ENCODE measurements around the gene CYP46A1.

CYP46A1 gene

DNA sequence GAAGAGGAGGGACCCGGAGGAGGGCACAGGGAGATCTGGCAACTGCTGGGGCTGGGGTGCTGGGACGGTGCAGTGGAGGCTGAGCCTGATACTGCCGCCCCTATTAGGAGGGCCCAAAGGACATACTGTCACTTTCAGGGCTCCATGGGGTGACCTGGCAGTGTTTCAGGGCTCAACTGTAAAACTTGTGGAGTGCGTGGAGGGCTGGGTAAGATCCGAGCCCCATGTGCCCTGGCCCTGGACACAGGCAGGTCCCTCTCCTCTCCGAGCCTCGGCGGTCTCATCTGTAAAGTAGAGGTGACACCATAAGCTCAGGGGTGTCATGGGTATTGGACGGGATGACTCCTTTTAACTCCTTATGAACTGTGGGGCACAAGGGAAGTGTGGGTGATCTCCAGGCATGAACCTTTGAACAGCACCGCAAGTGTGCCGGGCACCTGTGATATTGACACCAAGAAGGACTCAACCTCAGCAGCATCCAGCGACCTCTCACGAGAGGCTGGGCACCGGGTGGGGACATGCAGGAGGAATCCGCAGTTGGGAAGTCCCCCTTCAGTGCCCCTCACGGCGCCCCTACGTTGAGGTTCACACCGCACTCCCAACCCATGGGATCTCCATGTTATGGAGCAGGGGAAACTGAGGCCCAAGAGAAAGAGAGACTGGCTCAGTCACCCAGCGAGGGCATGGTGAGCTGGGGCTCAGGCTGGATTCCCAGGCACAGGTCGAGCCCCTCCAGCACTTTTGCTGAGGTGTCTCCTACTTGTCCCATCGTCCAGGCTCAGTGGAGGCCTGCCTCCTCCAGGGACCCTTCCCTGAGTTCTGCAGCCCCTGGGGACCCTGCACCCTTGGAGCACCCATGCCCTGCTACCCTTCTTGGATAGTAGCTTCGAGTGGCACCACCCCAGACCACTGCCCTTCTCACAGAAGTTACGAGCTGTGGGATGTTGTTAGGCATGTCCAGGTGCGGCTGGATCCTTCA, 58.7 kb downstream of the CYP46A1 start:
- no peak for DNase-seq (ENCODE audit: low read depth, low spot score)

DNA sequence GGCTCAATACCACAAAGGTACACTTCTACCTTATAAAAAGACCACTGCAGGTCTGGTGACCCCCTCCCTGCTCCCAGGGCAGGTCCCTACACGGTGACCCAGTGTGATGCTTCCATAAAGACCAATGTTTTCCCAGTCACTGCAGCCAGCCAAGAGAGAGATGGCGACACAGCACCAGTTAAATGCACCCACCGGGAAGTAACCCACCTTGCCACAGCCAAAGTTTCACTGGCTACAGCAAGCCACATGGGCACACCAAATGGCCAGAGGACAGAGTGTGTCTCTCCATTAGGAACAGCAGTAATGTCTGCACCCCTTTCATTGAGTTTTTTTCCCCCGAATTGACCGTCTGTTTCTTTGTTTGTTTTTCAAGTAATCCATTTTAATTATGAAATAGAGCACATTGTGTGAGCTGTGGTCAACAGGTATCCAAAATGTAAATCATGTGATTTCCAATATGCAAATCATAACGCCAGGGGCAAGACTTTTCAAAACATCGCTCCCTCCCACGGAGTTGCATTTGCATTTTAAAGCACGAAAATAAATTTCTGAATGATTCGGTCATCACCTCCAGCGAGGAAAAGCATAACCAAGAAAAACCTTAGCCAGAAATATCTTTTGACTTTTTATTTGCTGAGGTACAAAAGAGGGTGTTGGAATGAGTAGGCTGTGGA, 60.2 kb downstream of the CYP46A1 start:
- DNase-seq (ENCODE audit: low read depth, low spot score): no peak

DNA sequence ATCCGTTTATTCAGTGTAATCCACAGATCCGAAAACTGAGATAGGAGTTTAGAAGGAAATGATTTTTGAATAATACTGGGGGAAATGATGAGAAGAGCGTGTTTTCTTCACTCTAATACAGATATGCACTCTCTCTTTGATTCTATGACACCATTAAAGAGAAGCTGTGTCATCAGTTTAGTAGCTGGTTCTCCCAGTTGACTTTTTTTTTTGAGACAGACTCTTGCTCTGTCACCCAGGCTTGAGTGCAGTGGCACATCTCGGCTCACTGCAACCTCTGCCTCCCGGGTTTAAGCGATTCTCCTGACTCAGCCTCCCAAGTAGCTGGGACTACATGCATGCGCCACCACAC, 60.8 kb downstream of the CYP46A1 start:
- no peak for DNase-seq (ENCODE audit: low read depth, low spot score)

DNA sequence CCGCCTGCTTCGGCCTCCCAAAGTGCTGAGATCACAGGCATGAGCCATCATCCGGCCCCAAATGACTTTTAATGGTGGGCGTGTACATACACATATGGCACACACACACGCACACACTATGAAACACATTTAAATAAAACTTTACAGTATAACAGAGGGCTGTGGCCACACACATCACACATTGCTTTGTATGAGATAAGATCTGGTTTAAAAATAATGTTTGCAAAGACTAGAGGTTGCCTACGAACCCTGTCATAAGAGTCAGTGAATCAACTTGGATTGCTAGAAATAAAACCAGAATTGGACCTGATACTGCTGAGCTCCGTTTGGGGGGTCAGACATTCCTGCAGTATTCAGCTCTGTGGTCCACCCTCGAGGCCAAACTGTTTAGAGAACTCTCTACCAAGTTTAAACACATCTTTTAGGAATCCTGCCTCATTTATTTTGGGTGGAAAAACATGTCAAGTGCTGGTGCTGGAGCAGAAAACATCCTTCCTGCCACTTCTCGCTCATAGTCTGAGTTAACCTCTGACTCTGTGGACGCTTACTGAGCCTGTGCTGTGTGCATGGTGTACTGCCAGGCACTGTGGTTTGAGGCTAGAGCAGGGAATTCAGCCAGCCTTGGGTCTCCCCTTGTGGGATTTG, 61.3 kb downstream of the CYP46A1 start:
- DNase-seq (ENCODE audit: low read depth, low spot score): no peak

DNA sequence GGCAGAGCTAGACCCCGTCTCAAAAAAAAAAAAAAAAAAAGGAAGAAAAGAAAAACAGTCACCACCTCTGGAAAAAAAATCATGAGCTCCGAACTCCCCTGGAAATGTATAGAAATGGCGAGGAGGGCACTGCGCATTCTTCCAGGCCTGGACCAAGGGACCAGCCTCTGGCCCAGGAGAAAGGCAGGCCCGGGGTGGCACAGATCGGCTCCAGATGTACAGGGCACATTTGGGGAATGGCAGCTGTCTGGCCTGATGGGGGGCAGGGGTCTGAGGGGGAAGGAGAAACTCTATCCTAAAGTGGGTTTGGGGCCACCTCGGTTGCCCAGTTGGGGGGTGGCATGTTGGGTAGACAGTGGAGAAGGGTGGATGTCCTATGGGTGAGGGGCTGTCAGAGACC, 63.1 kb downstream of the CYP46A1 start:
- DNase-seq (ENCODE audit: low read depth, low spot score): no peak

DNA sequence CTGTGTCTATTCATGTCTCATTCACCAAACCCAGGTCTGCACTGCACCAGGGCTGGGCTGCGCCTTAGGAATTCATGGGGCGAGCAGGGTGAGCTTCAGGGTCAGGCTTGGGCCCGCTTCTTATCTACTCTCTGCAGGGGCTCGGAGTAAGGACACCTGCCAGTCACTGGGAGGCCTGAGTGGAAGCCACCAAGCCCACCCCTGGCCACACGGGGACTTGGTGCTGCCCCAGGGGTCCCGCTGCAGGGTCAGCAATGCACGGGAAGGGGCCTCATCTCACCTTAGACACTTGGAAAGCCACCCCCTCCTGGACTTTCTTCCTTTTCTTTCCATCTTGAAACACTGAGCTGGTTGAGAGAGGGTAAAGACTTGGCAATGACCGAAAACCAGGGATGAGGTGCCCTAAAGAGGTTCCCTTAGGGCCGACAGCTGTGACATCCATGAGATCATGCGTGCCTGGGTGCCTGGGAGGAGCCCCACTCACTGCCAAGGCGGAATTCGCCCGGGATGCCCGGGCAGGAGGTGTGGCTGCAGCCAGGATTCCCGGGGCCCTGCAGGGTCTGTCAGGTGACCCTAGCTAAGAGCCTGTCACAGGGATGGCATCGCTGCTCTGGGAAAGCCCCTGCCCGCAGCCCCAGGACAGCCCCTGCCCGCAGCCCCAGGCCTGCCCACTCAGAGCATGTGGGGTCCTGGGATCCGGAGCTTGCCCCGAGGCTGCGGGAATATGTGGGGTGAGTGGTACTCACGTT, 63.7 kb downstream of the CYP46A1 start:
- DNase-seq (ENCODE audit: low read depth, low spot score): no peak

DNA sequence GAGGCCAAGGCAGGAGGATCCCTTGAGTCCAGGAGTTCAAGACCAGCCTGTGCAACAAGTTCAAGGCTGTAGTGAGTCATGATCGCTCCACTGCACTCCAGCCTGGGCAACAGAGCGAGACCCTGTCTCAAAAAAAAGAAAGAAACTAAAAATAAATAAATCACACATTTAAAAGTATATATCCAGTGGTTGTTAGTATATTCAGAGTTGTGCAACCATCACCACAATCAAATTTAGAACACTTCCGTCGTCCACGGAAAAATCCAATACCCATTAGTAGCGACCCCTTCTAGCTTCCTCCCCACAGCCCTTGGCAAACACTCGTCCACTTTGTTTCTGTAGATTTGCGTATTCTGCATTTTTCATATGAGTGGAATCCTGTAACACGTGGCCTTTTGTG, 64.4 kb downstream of the CYP46A1 start:
- no peak for DNase-seq (ENCODE audit: low read depth, low spot score)

DNA sequence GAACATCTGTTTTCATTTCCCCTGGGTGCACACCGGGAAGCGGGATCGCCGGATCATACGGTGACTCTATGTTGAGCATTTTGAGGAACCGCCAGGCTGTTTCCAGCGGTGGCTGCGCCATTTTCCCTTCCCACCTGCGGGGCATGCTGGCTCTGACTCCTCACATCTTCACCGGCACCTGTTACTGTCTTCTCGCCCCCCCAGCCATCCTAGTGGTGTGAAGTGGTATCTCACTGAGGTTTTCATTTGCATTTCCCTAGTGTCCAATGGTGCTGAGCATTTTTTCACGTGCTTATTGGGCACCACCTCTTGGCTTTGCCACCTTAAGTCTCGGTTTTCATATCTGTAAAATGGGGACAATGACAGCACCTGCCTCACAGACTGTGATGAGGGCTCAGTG, 65.0 kb downstream of the CYP46A1 start:
- DNase-seq (ENCODE audit: low read depth, low spot score): no peak

DNA sequence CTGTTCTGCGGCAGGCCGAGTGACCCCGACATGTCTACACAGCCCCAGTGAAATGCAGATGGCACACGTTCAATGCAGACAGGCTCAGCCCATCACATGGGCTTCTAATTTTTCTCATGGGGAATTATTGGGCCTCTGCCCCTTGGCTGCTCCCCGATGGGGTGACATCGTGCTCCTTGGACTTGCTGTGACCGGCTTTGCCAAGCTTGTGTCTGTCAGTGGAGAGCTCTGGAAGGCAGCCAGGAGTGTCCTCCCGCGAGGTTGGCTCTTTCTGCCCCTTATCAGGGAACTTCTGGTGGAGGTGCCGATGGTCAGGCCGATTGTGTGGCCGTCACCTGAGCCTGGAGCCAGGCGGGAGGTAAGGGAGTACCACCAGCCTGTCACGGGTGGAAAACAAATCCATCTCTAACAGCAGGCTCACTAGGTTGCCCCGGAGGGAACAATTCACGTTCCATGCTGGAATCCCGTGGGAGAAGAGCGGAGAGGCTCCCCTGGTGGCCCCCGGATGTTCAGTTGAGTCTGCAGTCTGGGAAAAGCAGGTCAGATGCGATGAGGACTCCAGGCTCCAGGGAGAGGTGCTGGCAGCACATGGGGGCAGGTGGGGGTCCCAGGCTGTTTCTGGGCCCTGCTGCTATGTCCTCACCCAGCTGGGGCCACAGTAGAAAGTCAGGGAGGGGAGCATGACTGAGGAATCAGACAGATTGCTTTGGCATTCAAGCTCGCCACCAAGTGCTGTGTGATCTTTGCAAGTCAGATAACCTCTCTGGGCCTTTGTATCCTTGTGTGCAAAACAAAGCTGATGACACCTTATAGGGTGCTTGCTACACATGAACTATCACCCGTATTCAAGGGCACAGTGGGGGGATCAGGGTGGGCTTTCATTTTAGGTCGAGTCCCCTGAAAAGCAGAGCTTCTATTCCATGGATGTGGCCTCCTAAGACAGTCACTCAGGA, 65.9 kb downstream of the CYP46A1 start:
- DNase-seq (ENCODE audit: low read depth, low spot score): no peak

DNA sequence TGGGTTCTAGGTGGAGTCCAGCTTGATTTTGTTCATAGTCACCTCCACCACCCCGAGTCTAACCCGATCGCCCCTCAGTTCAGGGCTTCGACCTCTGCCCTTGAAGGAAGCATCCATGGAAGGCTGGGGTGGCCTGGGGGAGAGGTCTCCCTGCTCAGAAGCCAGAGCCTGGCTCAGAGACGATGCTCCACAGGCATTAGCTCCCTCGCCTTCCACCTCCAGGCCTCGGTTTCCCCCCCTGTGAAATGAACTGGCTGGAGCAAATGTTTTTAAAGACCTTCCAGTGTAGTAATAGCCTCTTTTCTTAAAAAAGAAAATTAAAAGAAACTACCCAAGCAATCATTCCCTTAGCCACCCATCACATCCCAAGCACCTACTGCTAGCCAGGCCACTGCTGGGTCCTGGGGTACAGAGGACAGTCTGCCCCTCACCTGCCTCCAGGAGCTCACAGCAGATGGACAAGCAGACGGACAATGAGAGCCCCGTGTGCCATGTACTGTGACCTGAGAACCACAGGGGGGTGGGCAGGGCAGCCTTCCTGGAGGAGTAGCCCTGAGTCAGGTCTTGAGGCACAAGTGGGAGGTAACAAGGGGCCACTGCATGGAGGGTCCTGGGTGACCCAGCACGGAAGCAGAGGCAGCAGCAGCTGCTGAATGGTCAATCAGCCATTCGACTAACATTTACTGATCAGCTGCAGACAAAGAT, 66.8 kb downstream of the CYP46A1 start:
- DNase-seq (ENCODE audit: low read depth, low spot score): no peak

DNA sequence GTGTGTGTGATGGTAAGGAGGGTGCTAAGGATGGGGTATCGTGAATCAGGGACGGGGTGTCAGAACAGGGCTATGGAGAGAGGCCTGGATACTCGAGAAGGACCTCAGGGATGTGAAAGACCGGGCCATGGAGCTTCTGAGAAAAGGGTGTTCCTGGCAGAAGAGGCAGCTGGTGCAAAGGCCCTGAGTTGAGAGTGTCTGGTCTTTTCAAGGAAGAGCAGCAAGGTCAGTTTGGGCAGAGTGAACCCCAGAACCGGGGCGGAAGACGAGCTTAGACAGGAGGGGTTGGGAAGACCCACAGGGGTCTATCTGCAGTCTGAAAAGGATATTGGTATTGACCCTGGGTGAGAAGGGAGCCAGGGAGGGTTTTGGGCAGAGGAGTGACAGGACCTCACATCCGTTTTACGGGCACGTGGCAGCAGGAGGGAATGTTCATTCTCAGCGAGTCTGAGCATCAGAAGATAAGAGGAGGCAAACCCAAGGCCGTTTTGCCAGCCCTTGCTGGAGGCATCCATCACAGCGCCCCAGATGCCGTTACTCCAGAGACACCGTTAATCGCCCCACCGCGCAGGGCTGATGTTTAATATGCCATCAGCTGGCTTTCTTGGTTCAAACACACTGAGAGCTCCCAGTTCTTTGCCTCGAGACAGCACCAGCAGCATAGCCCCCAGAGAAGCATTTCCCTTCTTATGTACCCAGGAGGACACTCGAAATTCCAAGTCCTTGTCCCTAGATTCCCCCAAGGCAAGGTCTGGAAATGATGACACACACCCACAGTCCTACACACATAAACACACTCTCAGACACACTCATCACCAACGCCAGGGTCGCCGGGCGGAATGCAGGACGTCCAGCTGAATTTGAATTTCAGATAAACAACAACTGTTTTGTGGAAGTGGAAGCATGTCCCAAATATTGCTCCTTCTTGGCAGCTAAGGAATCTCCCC, 67.7 kb downstream of the CYP46A1 start:
- no peak for DNase-seq (ENCODE audit: low read depth, low spot score)

DNA sequence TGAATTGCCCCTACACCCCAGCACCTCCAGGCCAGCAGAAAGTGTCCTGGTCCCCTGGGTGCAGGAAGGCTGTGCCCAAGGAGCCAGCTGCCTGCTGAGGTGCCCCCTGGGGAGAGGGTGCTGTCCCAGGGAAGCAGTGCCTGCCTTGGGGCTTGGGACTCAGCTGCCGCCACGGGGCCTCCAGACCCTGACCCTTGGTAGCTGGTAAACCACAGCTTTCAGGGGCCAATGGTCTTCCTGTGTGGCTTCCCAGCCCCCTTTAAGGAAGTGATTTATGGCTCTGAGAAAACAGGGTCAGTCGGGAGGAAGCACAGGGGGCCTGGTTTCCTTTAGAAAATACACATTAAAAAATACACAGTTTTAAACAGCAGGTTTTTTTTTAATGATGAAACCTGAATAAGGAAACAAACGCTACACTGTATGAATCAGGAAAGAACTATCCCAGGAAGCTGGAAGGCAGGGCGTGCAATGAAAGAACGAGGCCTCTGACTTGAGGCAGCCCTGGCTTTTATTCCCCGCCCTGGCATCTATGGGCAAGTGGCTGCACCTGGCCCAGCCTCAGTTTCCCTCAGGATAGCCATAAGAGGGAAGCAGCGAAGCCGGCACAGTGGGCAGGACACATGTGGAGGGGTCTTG, 68.5 kb downstream of the CYP46A1 start:
- DNase-seq (ENCODE audit: low read depth, low spot score): no peak

DNA sequence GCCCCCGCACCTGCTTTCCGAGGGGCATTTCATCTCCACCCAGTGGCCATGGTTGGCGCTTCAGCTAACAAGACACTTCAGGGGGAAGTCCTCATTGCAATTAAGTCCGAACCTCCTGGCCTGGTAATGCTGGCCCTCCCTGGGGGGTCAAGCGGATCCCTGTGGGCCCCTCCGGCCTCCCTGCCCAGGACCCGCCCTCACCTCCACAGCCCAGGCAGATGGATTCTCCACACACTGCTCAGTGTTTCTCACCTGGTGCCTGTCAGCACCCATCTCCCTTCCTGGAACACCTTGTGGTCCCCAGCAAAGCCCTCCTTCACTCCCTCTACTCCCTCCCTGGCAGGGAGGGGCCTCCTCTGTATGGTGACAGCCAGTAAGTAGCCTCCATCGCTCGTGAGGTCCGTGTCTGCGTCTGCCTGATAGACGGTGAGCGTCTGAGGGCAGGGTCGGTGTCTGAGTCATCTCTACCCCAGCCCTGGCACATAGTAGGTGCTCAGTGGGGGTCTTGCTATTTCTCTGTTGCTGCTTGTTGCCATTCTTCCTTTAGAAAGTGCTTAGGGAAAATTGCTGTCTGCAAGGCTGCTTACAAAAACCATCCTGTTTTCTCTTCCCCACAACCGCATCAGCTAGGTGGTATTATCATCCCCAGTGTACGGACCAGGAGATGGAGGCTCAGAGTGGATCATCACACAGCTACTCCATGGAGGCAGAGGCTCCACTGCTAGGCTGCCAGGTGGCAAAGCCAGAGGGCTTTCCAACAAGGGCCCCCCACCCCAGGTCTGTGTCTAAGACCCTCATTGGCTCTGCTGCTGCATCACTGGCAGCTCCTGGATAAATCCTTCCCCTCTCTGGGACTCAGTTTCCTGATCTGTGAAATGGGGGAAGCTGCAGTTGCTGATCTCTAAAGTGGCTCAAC, 69.4 kb downstream of the CYP46A1 start:
- DNase-seq (ENCODE audit: low read depth, low spot score): no peak

DNA sequence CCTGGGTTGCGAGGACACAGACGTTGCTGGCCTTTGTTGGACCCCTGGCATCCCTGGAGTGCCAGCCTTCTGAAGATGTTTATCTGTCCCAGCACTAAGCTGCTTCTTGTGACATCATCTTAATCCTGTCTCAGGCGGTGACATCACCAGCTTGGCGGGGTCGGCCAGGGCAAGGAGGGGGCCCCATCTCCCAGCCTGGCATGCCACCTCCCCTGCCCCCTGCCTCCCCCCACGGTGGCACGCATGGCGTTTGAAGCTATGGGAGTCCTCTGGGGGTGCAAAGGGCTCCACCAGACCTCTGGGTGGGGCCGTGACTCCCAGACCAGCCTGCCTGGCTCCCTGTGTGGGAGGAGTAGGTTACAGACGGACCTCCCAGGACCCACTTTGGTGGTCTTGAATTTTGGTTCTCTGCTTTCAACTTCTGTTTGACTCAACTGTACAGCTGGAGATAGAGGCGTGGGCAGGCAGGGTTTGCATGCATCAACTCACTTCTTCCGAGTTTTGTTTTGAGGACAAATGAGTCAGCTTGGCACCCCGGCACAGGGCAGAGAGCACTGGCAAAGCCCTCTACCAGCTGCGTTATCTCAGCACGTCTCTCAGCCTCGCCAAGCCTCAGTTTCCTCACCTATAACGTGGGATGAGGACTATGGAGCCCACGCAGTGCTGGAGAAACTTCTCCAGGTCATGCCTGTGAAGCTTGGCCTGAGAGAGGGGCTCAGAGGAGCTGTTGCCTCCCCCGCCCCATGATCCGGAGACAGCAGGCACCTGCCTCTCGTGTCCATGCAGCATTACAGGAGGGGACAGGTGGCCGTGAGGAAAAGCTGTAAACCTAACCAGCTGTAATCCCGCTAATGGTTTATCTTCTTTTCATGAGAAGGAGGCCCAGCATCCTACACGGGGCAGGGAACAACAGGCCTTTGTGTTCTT, 70.3 kb downstream of the CYP46A1 start:
- no peak for DNase-seq (ENCODE audit: low read depth, low spot score)

DNA sequence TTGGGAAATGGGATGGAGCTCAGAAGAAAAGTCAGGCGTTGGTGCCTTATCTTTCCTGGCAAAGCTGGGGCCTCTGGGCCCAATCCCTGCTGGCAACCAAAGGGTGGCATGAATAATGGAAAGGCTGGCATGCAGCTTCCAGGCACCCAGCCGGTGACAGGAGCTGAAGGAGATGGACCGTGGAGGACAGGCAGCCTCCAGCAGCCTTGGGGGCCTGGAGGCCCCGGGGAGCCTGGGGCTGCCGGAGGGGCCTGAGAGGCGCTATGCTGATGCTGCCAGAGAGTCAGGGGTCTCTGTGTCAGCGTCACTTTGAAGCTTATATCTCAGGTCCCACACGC, 70.9 kb downstream of the CYP46A1 start:
- no peak for DNase-seq (ENCODE audit: low read depth, low spot score)
